ENCODE results near the gene AKT3.
"Not testable (repeated sequence)": the region's sequence is repeated elsewhere in the genome, so short reads cannot be mapped to it uniquely, and the experiment has no call there.

GRCh38 chr1:243877058-243877457 lies 27.0 kb upstream of the AKT3 start:
- TF ChIP-seq CTCF, POLR2A (IDR thresholded peaks at IDR 0.05): not testable (repeated sequence)

All from thyroid gland (tissue), 4 donors.